Ovary (tissue), 9 donors: ENCODE measurements around the gene CDH20. TPM values are rescaled to one million over a fixed set of nuclear protein-coding genes. Genes with fewer than 3 reads are reported as not detected.

Source experiments
- DNase-seq, 5 donors: peaks; one replicate each; pipeline ENCODE4 v3.0.0-alpha.2; 2019 to 2020
- H3K27ac ChIP-seq, 2 donors: fragments of 200-600 bp; one replicate each; pipeline versions ENCODE4 v1.5.1 to v1.8.0; 2019 to 2022
- H3K27me3 ChIP-seq: fragments of 200-600 bp; one replicate; pipeline ENCODE4 v1.8.0; 2022
- H3K36me3 ChIP-seq: fragments of 200-600 bp; sonication (generic); one replicate; pipeline ENCODE4 v1.5.1; 2019
- H3K4me1 ChIP-seq: one replicate; pipeline ENCODE4 v1.8.1; 2013; ENCODE audit warnings: mild to moderate bottlenecking, moderate library complexity; ENCODE audit not compliant: insufficient read depth
- H3K4me3 ChIP-seq: fragments of 200-600 bp; sonication (generic); one replicate; pipeline ENCODE4 v1.5.1; 2017
- H3K9me3 ChIP-seq, 2 donors: fragments of 200-600 bp in 1 of 2; sonication (generic) in 1 of 2; one replicate each; pipeline versions ENCODE4 v1.5.1 to v1.8.1; 2013 to 2019; ENCODE audit warnings: mild to moderate bottlenecking in 1 of 2, moderate library complexity in 1 of 2
- CTCF ChIP-seq, 3 donors: fragments of 450-650 bp in 2 of 3; fragments of 200-600 bp in 1 of 3; IDR thresholded peaks; one replicate each; pipeline versions ENCODE4 v1.5.1 to v1.8.0; 2016 to 2022; ENCODE audit warnings: antibody characterized with exemption in 3 of 3, mild to moderate bottlenecking in 1 of 3
- EP300 ChIP-seq: sonication (generic); formaldehyde crosslinking; IDR thresholded peaks from one replicate; pipeline ENCODE4 v1.6.1; 2017; ENCODE audit warnings: antibody characterized with exemption
- POLR2A ChIP-seq: fragments of 450-650 bp; IDR thresholded peaks from one replicate; pipeline ENCODE4 v1.6.1; 2017; ENCODE audit warnings: antibody characterized with exemption, mild to moderate bottlenecking, moderate library complexity
- WGBS, 3 donors: extraction: QIAGEN DNeasy Blood & Tissue Kit in 1 of 3; methylation state at CpG; one replicate each; pipeline versions ENCODE4 v1.1.5 to v1.1.7; 2013 to 2017; 5-methylcytosine and 5-hydroxymethylcytosine counted together
- intact Hi-C, 4 donors: fragments of 100-400 bp; cut with DNase I; formaldehyde crosslinking; loops; one replicate each; pipeline versions ENCODE4 v1.11.0 to v1.15.1; 2022 to 2023
- polyA plus RNA-seq, 2 donors: library from polyadenylated mRNA; stranded (reverse); fragments of 200-250 nt in 1 of 2; fragments of 350-450 nt in 1 of 2; fragmentation: Illumina TruSeq in 1 of 2; extraction: RNeasy Lipid Tissue Mini Kit (QIAGEN cat#74804) in 1 of 2; gene quantifications; one replicate each; pipeline ENCODE4 v1.2.3, GENCODE V29; 2013 to 2014
- small RNA-seq: library from RNA; depleted of rRNA; stranded (forward); fragments of <200 nt; gene quantifications from one replicate; pipeline ENCODE3, GENCODE V24; 2016
- total RNA-seq, 7 donors: library from RNA; depleted of rRNA in 2 of 7; stranded (reverse); fragments of >200 nt in 2 of 7; fragmentation: NEBNext Ultra II Directional in 3 of 7; extraction: Animal tissue kit (Norgen Biotek cat#: 25700) in 3 of 7; gene quantifications; one replicate each; pipeline versions ENCODE4 v1.1.0 to v1.2.4, GENCODE V29; 2016 to 2023
- donor health status: DM: no; HTN: no; CAD: no; lungs with moderate emphysema.
- donor health status: DM: no; HTN: no; CAD: no.
- donor health status: Bipolar disorder and iron deficiency.
- donor health status: DM: yes; HTN: yes; CAD: no.
- donor health status: DM: no; HTN: no; CAD: no.
- donor health status: DM: yes; HTN: yes; CAD: no.

CDH20 gene
- total and polyA plus RNA-seq, 9 donors = under 0.01 to 0.07 (median 0.04) TPM; not detected in 5

GRCh38 chr18:61600422-61600821 lies 267.2 kb downstream of the CDH20 start:
- Histone ChIP-seq H3K4me1 (peaks cover 4% of the 10 kb centered on the region), H3K36me3 (no peaks in the 10 kb centered on the region), H3K9me3 (no peaks in the 10 kb centered on the region), H3K4me3 (no peak overlapping the region), H3K27ac (no peak overlapping the region), H3K27me3 (no peaks in the 10 kb centered on the region)
- TF ChIP-seq EP300 (no peak), CTCF (IDR thresholded peaks at IDR 0.05) (no peak), POLR2A (no peak)
- intact Hi-C loops = no loop called here
- no peak for DNase-seq
- WGBS, 3 donors = 94 to 96% (median 94%) methylated on average over 4 of the region's 4 CpGs

GRCh38 chr18:61602836-61603235 lies 269.6 kb downstream of the CDH20 start:
- no peak for TF ChIP-seq CTCF (IDR thresholded peaks at IDR 0.05)
- no peak for TF ChIP-seq EP300
- TF ChIP-seq POLR2A = no peak
- Histone ChIP-seq H3K9me3 (no peaks in the 10 kb centered on the region), H3K4me1 (peaks cover 4% of the 10 kb centered on the region), H3K27ac (no peak overlapping the region), H3K36me3 (no peaks in the 10 kb centered on the region), H3K4me3 (no peak overlapping the region), H3K27me3 (no peaks in the 10 kb centered on the region)
- intact Hi-C loops = no loop called here
- DNase-seq = no peak
- 92 to 98% (median 96%) methylated on average over 2 of the region's 2 CpGs for WGBS, 3 donors

Small RNA genes within 50 kb of the gene (small RNA-seq; reads per million reads assigned to genes)
- gene RNU6-116P = not detected
